GM11168 (cell line): ENCODE results near the gene SP7.
"Not testable (repeated sequence)": the region's sequence is repeated elsewhere in the genome, so short reads cannot be mapped to it uniquely, and the experiment has no call there.

Source experiments
- in situ Hi-C: fragments of 300-500 bp; cut with MboI; formaldehyde crosslinking; loops from one replicate; pipeline ENCODE4 v1.12.0; 2022; ENCODE audit warnings: low sequenced_read_pairs; ENCODE audit not compliant: unreplicated experiment

SP7 gene

GRCh38 chr12:53336181-53336681 lies at the start of gene SP7:
Gene SP7 (minus strand): TSS chr12:53336354. CDS start chr12:53335646, 708 bp downstream.
- in situ Hi-C loops, result no loop called here

GRCh38 chr12:53383258-53383657 lies 47.1 kb upstream of the SP7 start:
- in situ Hi-C loops, result no loop called here

- in situ Hi-C loops, result no loop called here
Measured at GRCh38 chr12:53381731-53382630, 45.8 kb upstream of the SP7 start.

GRCh38 chr12:53380794-53381730 lies 44.9 kb upstream of the SP7 start:
- in situ Hi-C loops, result no loop called here

GRCh38 chr12:53380104-53380793 lies 44.1 kb upstream of the SP7 start, which contains the start of gene SP1:
Gene SP1 (plus strand): TSS chr12:53380176. CDS start chr12:53380292, 116 bp downstream.
- in situ Hi-C loops, result no loop called here

GRCh38 chr12:53379389-53380103 lies 43.4 kb upstream of the SP7 start:
- in situ Hi-C loops, result no loop called here

GRCh38 chr12:53378724-53379388 lies 42.7 kb upstream of the SP7 start:
- in situ Hi-C loops, result no loop called here

GRCh38 chr12:53378222-53378621 lies 42.1 kb upstream of the SP7 start:
- in situ Hi-C loops, result no loop called here

- in situ Hi-C loops, result no loop called here
Measured at GRCh38 chr12:53376747-53377146, 40.6 kb upstream of the SP7 start.

GRCh38 chr12:53374277-53374676 lies 38.1 kb upstream of the SP7 start:
- in situ Hi-C loops, result not testable (repeated sequence)

GRCh38 chr12:53373554-53374133 lies 37.5 kb upstream of the SP7 start:
- in situ Hi-C loops, result not testable (repeated sequence)

- in situ Hi-C loops, result no loop called here
Measured at GRCh38 chr12:53365245-53365904, 29.2 kb upstream of the SP7 start.

GRCh38 chr12:53361638-53362037 lies 25.5 kb upstream of the SP7 start:
- in situ Hi-C loops, result not testable (repeated sequence)

- in situ Hi-C loops, result no loop called here
Measured at GRCh38 chr12:53358836-53359419, 22.8 kb upstream of the SP7 start.

GRCh38 chr12:53355121-53355520 lies 19.0 kb upstream of the SP7 start:
- in situ Hi-C loops, result no loop called here

GRCh38 chr12:53353257-53353655 lies 17.1 kb upstream of the SP7 start:
- in situ Hi-C loops, result loop anchor here (5.0 kb wide), 1 partner anchor 64 kb away; no protein-coding TSS in a partner anchor
